Coronary artery (tissue), 2 donors: ENCODE data around the gene HMGB2.

Experiments
- DNase-seq: peaks from one replicate; pipeline ENCODE4 v3.0.0-alpha.2; 2017; ENCODE audit warnings: low spot score
- H3K27ac ChIP-seq, 2 donors: fragments of 200-600 bp; sonication (generic); one replicate each; pipeline ENCODE4 v1.5.1; 2016 to 2019
- H3K4me3 ChIP-seq: fragments of 200-600 bp; sonication (generic); 2 replicates; pipeline ENCODE4 v1.5.1; 2016; ENCODE audit warnings: mild to moderate bottlenecking, moderate library complexity
- CTCF ChIP-seq: fragments of 200-600 bp; sonication (generic); IDR thresholded peaks from one replicate; pipeline ENCODE4 v1.5.1; 2019; ENCODE audit warnings: antibody characterized with exemption

The HMGB2 gene

DNA sequence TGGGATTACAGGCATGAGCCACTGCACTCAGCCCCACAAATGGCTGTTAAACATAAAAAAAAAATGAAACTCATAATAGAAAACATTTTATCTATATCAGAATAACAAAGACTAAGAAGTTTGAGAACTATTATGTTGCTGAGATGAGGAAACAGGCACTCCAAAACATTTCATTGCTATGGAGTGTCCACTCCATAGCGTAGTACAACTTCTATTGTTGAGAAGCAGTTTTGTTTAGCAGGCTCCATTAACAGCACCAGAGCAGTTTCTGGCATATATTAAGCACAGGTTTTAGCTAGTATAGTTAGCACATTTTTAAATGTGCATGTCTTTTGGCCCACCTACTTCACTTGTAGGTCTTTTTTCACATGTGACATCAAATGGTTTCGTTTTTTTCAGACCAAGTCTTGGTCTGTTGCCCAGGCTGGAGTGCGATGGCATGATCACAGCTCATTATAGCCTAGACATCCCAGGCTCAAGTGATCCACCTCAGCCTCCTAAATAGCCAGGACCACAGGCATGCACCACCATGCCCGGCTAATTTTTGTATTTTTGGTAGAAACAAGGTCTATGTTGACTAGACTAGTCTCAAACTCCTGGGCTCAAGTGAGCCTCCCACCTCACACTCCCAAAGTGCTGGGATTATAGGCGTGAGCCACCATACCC lies 5.8 kb downstream of the HMGB2 start:
- no peak for TF ChIP-seq CTCF
- DNase-seq = no peak
- Histone ChIP-seq H3K4me3 (no peak overlapping the region), H3K27ac (no peak overlapping the region)

- no peak for DNase-seq
- H3K4me3 ChIP-seq = no peak overlapping the region
- no peak overlapping the region for H3K27ac ChIP-seq
- TF ChIP-seq CTCF = no peak
These were observed 9.0 kb downstream of the HMGB2 start for GRCh38 chr4:173325007-173325736.

DNA sequence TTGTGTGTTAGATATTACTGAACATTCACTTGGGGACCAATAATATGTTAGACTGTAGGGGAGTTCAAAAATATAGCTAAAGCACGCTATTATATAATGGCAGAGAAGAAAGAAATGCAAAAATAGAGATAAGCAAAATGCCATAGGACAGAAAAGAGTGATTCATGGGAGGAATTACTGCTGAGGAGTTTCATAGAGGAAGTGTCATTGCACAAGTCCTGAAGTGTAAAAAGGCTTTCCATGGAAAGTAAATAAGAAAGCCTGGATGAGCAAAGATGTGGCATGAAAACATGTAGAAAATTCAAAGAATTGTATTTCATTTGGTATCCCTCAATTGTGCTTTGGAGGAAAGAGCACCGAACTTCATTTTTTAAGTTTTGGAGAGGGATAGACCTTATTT lies 14.5 kb downstream of the HMGB2 start:
- TF ChIP-seq CTCF = no peak
- Histone ChIP-seq H3K4me3 (no peak overlapping the region), H3K27ac (no peak overlapping the region)
- DNase-seq = no peak

DNA sequence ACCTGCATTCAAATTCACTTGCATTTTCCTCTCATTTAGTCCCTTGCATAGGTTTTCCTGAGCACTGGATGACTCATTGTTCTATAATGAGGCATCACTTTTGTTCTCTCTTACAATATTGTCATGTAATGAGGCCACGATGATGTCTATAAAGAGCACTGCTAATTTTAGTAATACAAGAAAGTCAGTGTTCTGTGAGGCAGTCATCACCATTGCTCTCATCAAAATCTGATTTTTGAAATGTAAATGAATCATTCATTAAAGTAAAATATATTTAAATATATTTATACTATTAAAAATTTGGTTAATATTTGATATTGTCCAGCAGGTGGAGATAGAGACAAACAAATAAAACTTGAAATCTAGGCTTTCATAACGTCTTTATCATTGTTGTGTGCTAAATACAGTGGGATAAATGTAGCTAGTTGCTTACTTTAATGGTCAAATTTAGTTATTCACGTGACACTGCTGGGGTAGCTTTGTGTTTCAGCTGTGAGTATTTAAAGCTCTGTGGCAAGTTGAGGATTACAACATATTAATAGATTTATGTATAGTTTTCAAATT lies 15.4 kb downstream of the HMGB2 start:
- DNase-seq = no peak
- Histone ChIP-seq H3K4me3 (no peak overlapping the region), H3K27ac (no peak overlapping the region)
- TF ChIP-seq CTCF = peak; percentile 26

GRCh38 chr4:173318240-173318639 lies 15.9 kb downstream of the HMGB2 start:
- TF ChIP-seq CTCF = no peak
- no peak for DNase-seq

GRCh38 chr4:173317004-173317403 lies 17.2 kb downstream of the HMGB2 start:
- H3K4me3 ChIP-seq = no peak overlapping the region
- DNase-seq = no peak
- no peak for TF ChIP-seq CTCF

More at GRCh38 chr4:173318240-173318639, 15.9 kb downstream of the HMGB2 start:
- H3K4me3 ChIP-seq = no peak overlapping the region
- H3K27ac ChIP-seq = no peak overlapping the region

More at GRCh38 chr4:173317004-173317403, 17.2 kb downstream of the HMGB2 start:
- no peak overlapping the region for H3K27ac ChIP-seq
